KMS-11 (cell line): Measurements from ENCODE around the gene LPP.

Source experiments
- H2AFZ ChIP-seq: fragments of 200-600 bp; sonication (generic); 2 replicates; pipeline ENCODE4 v1.6.1; 2016; ENCODE audit warnings: antibody characterized with exemption, mixed run types, low read depth
- H3K27ac ChIP-seq: fragments of 200-600 bp; sonication (generic); 2 replicates; pipeline ENCODE4 v1.6.1; 2016; ENCODE audit warnings: mild to moderate bottlenecking, mixed run types
- H3K27me3 ChIP-seq: fragments of 200-600 bp; sonication (generic); 2 replicates; pipeline ENCODE4 v1.6.1; 2017; ENCODE audit warnings: mild to moderate bottlenecking, low read depth, mixed run types, moderate library complexity; ENCODE audit not compliant: insufficient read depth
- H3K36me3 ChIP-seq: fragments of 200-600 bp; sonication (generic); 2 replicates; pipeline ENCODE4 v1.6.1; 2017; ENCODE audit warnings: mild to moderate bottlenecking, mixed run types; ENCODE audit not compliant: insufficient read depth
- H3K4me1 ChIP-seq: fragments of 200-600 bp; sonication (generic); 2 replicates; pipeline ENCODE4 v1.6.1; 2016; ENCODE audit warnings: mild to moderate bottlenecking, low read depth, mixed run types; ENCODE audit not compliant: poor library complexity, severe bottlenecking
- H3K4me2 ChIP-seq: fragments of 200-600 bp; sonication (generic); 2 replicates; pipeline ENCODE4 v1.7.0; 2016; ENCODE audit warnings: mild to moderate bottlenecking, mixed run types
- H3K4me3 ChIP-seq: fragments of 200-600 bp; sonication (generic); IDR thresholded peaks from 2 replicates; pipeline ENCODE4 v1.6.1; 2017; ENCODE audit warnings: low read depth, low read length, mixed read lengths; ENCODE audit not compliant: insufficient read depth
- H3K79me2 ChIP-seq: fragments of 200-600 bp; sonication (generic); 2 replicates; pipeline ENCODE4 v1.6.1; 2016; ENCODE audit warnings: low read depth, mixed run types; ENCODE audit not compliant: insufficient read depth
- H3K9ac ChIP-seq: fragments of 200-600 bp; sonication (generic); 2 replicates; pipeline ENCODE4 v1.6.1; 2016; ENCODE audit warnings: mild to moderate bottlenecking, mixed run types
- H4K20me1 ChIP-seq: fragments of 200-600 bp; sonication (generic); 2 replicates; pipeline ENCODE4 v1.6.1; 2016; ENCODE audit warnings: mild to moderate bottlenecking, mixed run types; ENCODE audit not compliant: insufficient read depth
- CTCF ChIP-seq: fragments of 200-600 bp; sonication (generic); conservative IDR thresholded peaks from 2 replicates; pipeline ENCODE4 v1.6.1; 2017; ENCODE audit warnings: low read depth, mild to moderate bottlenecking, antibody characterized with exemption, low read length, moderate library complexity, mixed read lengths

The LPP gene

GRCh38 chr3:188691004-188691403, 537.0 kb downstream of the LPP start:
- Histone ChIP-seq H3K4me1 (no peaks in the 10 kb centered on the region), H4K20me1 (no peaks in the 10 kb centered on the region), H3K9ac (no peak overlapping the region), H3K27me3 (no peaks in the 10 kb centered on the region), H3K36me3 (no peaks in the 10 kb centered on the region), H3K4me3 (no peak overlapping the region), H3K79me2 (no peaks in the 10 kb centered on the region), H2AFZ (no peak overlapping the region), H3K27ac (no peak overlapping the region), H3K4me2 (no peak overlapping the region)
- TF ChIP-seq CTCF: no peak

GRCh38 chr3:188691665-188692064, 537.7 kb downstream of the LPP start:
- H3K27ac ChIP-seq: no peak overlapping the region
- no peaks in the 10 kb centered on the region for H3K4me1 ChIP-seq

GRCh38 chr3:188692700-188693099, 538.7 kb downstream of the LPP start:
- no peaks in the 10 kb centered on the region for H3K27me3 ChIP-seq
- H3K79me2 ChIP-seq: no peaks in the 10 kb centered on the region
- H3K4me3 ChIP-seq: no peak overlapping the region
- H3K4me1 ChIP-seq: no peaks in the 10 kb centered on the region
- TF ChIP-seq CTCF: no peak
- H4K20me1 ChIP-seq: no peaks in the 10 kb centered on the region
- H3K9ac ChIP-seq: no peak overlapping the region
- no peak overlapping the region for H2AFZ ChIP-seq
- no peak overlapping the region for H3K27ac ChIP-seq
- H3K36me3 ChIP-seq: no peaks in the 10 kb centered on the region
- no peak overlapping the region for H3K4me2 ChIP-seq

More at GRCh38 chr3:188691665-188692064, 537.7 kb downstream of the LPP start:
- Histone ChIP-seq H4K20me1 (no peaks in the 10 kb centered on the region), H3K4me3 (no peak overlapping the region), H3K36me3 (no peaks in the 10 kb centered on the region), H3K4me2 (no peak overlapping the region), H3K9ac (no peak overlapping the region), H3K79me2 (no peaks in the 10 kb centered on the region), H2AFZ (no peak overlapping the region), H3K27me3 (no peaks in the 10 kb centered on the region)
- no peak for TF ChIP-seq CTCF

GRCh38 chr3:188693435-188693834, 539.5 kb downstream of the LPP start:
- no peaks in the 10 kb centered on the region for H4K20me1 ChIP-seq
- H3K27ac ChIP-seq: no peak overlapping the region
- H3K36me3 ChIP-seq: no peaks in the 10 kb centered on the region
- H3K9ac ChIP-seq: no peak overlapping the region
- H3K4me1 ChIP-seq: no peaks in the 10 kb centered on the region
- H3K79me2 ChIP-seq: no peaks in the 10 kb centered on the region
- no peak overlapping the region for H3K4me2 ChIP-seq
- TF ChIP-seq CTCF: no peak
- no peak overlapping the region for H2AFZ ChIP-seq
- H3K4me3 ChIP-seq: no peak overlapping the region
- no peaks in the 10 kb centered on the region for H3K27me3 ChIP-seq

GRCh38 chr3:188695241-188695640, 541.3 kb downstream of the LPP start:
- H3K9ac ChIP-seq: no peak overlapping the region
- no peaks in the 10 kb centered on the region for H3K27me3 ChIP-seq
- H3K79me2 ChIP-seq: no peaks in the 10 kb centered on the region
- no peaks in the 10 kb centered on the region for H3K36me3 ChIP-seq
- no peaks in the 10 kb centered on the region for H3K4me1 ChIP-seq
- H2AFZ ChIP-seq: no peak overlapping the region
- no peak overlapping the region for H3K4me3 ChIP-seq
- H3K27ac ChIP-seq: no peak overlapping the region
- H4K20me1 ChIP-seq: no peaks in the 10 kb centered on the region
- no peak overlapping the region for H3K4me2 ChIP-seq
- no peak for TF ChIP-seq CTCF
